ENCODE results near the gene ANKRD63. TPM values are rescaled to one million over a fixed set of nuclear protein-coding genes. Genes with fewer than 3 reads are reported as not detected.
A peak's percentile ranks its signal among the peaks of the same experiment; 100 is the strongest.

ANKRD63 gene
- polyA plus RNA-seq, 3 donors, result not detected

- peaks cover 13 to 29% (median 24%) of the 10 kb centered on the region in 3 donors for H3K27me3 Mint-ChIP-seq (ENCODE audit: low read depth in 3 of 3)
- TF ChIP-seq CTCF (IDR thresholded peaks at IDR 0.05), result no peak
- H3K4me3 Mint-ChIP-seq, result peak overlapping the region in 1 of 2 donors; percentile 78
- Histone ChIP-seq H3K4me3 (replicated peaks in 1 of 3; ENCODE audit: low read depth in 2 of 3, low read length in 3 of 3) (peak overlapping the region in 1 of 3 experiments; percentile 63), H3K79me2 (ENCODE audit: insufficient read depth, low read length) (no peaks in the 10 kb centered on the region), H3K9me3 (replicated peaks in 1 of 2; ENCODE audit: control insufficient read depth in 1 of 2, insufficient read depth in 1 of 2, low read length in 2 of 2) (no peaks in the 10 kb centered on the region), H3K4me2 (replicated peaks; ENCODE audit: extremely low read depth, low read length, poor library complexity, severe bottlenecking) (peak overlapping the region; percentile 70), H2AFZ (ENCODE audit: insufficient read depth, low read depth, low read length, poor library complexity, severe bottlenecking) (peak overlapping the region; percentile 71), H3K9ac (ENCODE audit: insufficient read depth, low read length, poor library complexity, severe bottlenecking) (no peak overlapping the region), H3K36me3 (replicated peaks in 1 of 2; ENCODE audit: control insufficient read depth in 1 of 2, insufficient read depth in 2 of 2, low read length in 2 of 2) (no peaks in the 10 kb centered on the region), H3K4me1 (ENCODE audit: control insufficient read depth in 1 of 2, insufficient read depth in 2 of 2, low read length in 2 of 2) (peaks cover 25 to 29% of the 10 kb centered on the region in 2 donors), H4K20me1 (ENCODE audit: insufficient read depth, low read length) (no peaks in the 10 kb centered on the region), H3K27me3 (ENCODE audit: control insufficient read depth in 2 of 2, insufficient read depth in 2 of 2, low read length in 2 of 2) (peaks cover 0 to 24% of the 10 kb centered on the region in 2 donors), H3K27ac (ENCODE audit: low read depth in 1 of 2, low read length in 2 of 2) (no peak overlapping the region)
- peaks cover 0 to 3% (median 0%) of the 10 kb centered on the region in 7 donors for H3K9me3 Mint-ChIP-seq
- WGBS (ENCODE audit: insufficient coverage), result 79% methylated on average over 2 of the region's 5 CpGs
- no peak for DNase-seq
- H3K4me1 Mint-ChIP-seq, result peaks cover 30% of the 10 kb centered on the region
- H3K36me3 Mint-ChIP-seq, result peaks cover 3 to 4% of the 10 kb centered on the region in 2 donors
- intact Hi-C loops (cut with micrococcal nuclease), result no loop called here
- H3K27ac Mint-ChIP-seq, result no peak overlapping the region
Measured at GRCh38 chr15:40239404-40239692, 43.5 kb downstream of the ANKRD63 start.

GRCh38 chr15:40238532-40239403, 44.1 kb downstream of the ANKRD63 start, which contains the start of gene PAK6:
TSS of gene PAK6 (plus strand) at chr15:40239063. CDS start at chr15:40264786, 25,723 bp downstream.
- Mint-ChIP-seq H3K27me3 (ENCODE audit: low read depth in 3 of 3) (peaks cover 13 to 29% (median 24%) of the 10 kb centered on the region in 3 donors), H3K4me3 (peak within 1 kb of the TSS; percentile 38 to 78), H3K27ac (peak within 1 kb of the TSS in 1 of 7 donors; percentile 52), H3K36me3 (peaks cover 3 to 4% of the 10 kb centered on the region in 2 donors), H3K9me3 (peaks cover 0 to 3% (median 0%) of the 10 kb centered on the region in 7 donors), H3K4me1 (peaks cover 36% of the 10 kb centered on the region)
- Histone ChIP-seq H2AFZ (ENCODE audit: insufficient read depth, low read depth, low read length, poor library complexity, severe bottlenecking) (peak within 1 kb of the TSS; percentile 71), H3K27me3 (ENCODE audit: control insufficient read depth in 2 of 2, insufficient read depth in 2 of 2, low read length in 2 of 2) (peaks cover 0 to 24% of the 10 kb centered on the region in 2 donors), H3K9ac (ENCODE audit: insufficient read depth, low read length, poor library complexity, severe bottlenecking) (no peak within 1 kb of the TSS), H3K79me2 (ENCODE audit: insufficient read depth, low read length) (no peaks in the 10 kb centered on the region), H3K4me2 (replicated peaks; ENCODE audit: extremely low read depth, low read length, poor library complexity, severe bottlenecking) (peak within 1 kb of the TSS; percentile 70), H3K4me1 (ENCODE audit: control insufficient read depth in 1 of 2, insufficient read depth in 2 of 2, low read length in 2 of 2) (peaks cover 31 to 35% of the 10 kb centered on the region in 2 donors), H4K20me1 (ENCODE audit: insufficient read depth, low read length) (no peaks in the 10 kb centered on the region), H3K4me3 (replicated peaks in 1 of 3; ENCODE audit: low read depth in 2 of 3, low read length in 3 of 3) (peak within 1 kb of the TSS in 1 of 3 experiments; percentile 63), H3K27ac (ENCODE audit: low read depth in 1 of 2, low read length in 2 of 2) (no peak within 1 kb of the TSS), H3K36me3 (replicated peaks in 1 of 2; ENCODE audit: control insufficient read depth in 1 of 2, insufficient read depth in 2 of 2, low read length in 2 of 2) (no peaks in the 10 kb centered on the region), H3K9me3 (replicated peaks in 1 of 2; ENCODE audit: control insufficient read depth in 1 of 2, insufficient read depth in 1 of 2, low read length in 2 of 2) (no peaks in the 10 kb centered on the region)
- 11% methylated on average over 31 of the region's 39 CpGs for WGBS (ENCODE audit: insufficient coverage)
- peak in 2 of 3 donors; percentile 31 to 54 for DNase-seq
- TF ChIP-seq CTCF (IDR thresholded peaks at IDR 0.05), result no peak
- intact Hi-C loops (cut with micrococcal nuclease), result no loop called here

Measured in CD14-positive monocyte (primary cell).